HG03095 (cell line): ENCODE measurements around the gene KRT20.

Source experiments
- ATAC-seq: cut with Tn5 transposase; IDR thresholded peaks from one replicate; pipeline ENCODE4 v1.9.1; 2021; ENCODE audit warnings: moderate library complexity; ENCODE audit not compliant: unreplicated experiment

KRT20 gene

DNA sequence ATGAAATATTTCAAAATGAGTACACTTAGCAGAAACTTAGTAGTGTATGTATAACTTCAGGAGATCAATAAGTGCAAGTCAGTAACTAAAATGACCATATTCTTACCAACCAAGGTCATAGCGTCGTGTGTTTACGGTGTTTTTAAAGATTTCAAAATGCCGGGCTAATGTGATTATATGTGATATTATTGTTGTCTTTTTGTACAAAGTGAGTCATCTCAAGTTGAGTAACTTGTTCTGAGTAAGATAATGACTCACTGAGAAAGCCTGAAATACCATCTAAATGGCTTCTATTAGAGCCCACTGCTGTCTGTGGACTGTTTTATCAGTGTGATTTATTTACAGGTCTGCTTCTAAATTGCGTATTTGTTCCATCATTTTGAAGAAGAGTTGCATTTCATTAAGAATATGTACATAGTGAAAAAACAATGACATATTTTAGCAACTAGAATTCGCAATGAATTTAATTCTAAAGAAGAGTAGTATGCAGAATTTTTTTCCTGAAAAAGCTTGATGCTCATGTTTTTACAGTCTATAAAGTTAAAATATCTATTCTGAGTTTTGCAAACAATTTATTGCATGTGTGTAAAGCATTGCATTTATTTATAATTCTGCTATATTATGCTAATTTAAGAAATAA lies 30.7 kb downstream of the KRT20 start:
- ATAC-seq = no peak

DNA sequence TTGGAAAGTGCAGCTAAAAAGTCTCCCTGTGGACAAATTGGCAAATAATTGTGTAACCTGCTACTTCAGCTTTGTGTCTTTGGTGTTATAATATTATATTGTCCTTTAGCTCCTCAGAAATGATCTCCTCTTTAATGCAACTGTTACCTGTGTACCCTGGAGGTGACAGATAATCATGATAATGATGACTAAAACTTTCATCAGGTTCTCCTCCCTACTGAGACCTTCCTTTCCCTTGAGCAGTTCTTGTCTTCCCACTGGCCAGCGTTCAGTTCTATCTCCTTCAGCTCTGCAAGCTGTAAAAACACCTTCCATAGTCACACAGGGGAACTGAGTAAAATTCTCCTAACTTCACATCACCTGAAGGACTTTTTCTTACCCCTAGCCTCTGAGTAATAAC lies 32.7 kb downstream of the KRT20 start:
- ATAC-seq = no peak

DNA sequence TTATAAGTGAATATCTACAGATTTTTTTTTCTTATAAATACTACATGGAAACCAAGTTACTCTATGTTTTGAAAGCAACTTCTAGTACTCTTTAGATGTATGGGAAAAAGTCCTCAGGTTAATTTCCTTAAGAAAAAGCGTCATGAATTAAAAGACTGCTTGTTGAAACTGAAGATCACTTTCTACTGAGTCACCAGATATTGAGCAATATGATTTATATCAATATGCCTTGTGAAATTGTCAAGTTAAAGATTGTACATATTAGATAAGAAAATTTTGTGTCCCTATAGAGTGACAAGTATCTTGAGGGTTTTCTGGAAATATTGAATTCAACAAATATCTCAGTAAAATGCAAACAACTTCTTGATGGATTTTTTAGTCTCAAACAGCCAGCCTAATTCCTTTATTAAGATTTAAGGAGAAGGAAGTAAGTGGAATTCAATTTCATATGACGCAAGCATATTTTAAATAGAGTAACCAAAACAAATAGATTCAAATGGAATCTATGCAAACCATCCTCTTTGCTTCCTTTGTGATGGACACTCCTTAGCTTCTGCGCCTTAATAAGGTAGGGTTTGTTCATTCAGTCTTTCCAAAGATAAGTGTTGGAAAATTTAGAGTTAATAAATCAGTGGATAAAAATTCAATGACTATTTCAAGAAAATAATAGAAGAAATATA lies 34.6 kb downstream of the KRT20 start:
- ATAC-seq = no peak

DNA sequence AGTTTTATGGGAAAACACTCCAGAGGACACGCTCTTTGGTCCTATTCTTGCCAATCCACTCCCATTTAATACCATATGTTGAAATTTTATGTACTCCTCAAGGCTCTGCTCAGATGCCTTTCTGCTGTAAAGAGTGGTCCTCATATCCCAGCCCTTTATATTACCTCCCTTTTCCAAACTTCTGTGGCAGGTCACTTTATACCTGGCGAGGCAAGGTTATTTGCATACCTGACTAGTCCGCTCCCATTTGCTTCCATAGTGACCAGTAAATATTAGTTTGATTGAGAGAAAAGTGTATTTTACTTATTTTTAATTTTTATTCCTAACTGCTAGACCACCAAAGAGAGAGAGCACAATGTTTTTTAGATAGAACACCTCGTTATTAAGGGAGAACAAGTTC lies 35.3 kb downstream of the KRT20 start:
- ATAC-seq = no peak

DNA sequence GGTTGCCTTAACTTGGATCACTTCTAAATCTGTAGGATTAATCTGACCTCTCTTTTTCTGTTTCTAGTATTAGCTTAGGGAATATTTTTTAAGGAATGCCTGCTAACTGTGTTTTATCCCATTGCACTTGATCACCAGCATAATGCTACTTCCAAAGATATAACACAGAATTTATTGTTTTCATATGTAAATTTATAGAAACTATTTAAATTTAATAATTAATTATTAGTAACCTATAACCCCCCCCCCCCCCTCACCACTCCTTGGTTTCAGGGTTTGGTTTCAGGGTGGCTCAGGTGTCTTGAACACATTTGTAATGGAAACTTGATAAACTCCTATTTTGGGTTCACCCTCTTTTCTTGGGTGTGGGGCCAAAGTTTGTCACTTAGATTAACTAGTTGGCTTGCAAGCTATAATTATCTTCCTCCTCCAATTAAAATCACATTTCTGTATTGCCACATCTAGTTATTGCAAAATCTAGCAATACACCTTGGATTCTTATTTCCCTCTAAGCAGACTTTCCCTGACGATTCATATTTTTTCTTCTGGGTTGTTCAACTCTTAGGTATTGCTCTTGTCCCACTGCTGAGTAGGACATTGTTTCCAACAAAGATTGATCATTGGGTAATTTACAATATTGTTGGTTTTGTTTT lies 36.3 kb downstream of the KRT20 start:
- no peak for ATAC-seq

DNA sequence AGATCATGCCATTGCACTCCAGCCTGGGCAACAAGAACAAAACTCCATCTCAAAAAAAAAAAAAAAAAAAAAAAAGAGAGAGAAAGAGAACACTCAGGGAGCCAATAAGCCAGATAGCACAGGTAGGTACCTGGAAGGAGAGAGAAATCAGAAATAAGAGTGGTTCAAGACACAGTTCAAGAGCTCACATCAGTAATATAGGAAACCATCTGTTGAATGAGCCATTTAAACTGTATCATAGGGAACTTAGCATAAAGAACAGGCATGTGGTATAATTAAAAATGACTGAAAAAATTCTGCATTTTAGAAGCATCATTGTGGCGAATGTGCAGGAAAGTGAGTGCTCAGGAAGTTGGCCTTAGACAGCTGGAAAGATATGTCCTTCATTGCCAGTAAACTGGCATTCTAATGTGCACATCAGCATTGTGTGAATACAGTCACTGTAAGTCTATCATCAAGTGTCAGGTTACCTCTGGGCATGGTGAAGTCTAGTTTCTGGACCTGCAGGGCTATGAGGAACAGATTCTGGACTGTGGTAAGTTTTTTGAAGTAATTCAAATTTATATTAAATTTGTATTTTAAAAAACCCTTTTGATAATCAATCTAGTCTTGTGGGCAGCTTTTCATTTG lies 38.4 kb downstream of the KRT20 start:
- ATAC-seq = no peak

DNA sequence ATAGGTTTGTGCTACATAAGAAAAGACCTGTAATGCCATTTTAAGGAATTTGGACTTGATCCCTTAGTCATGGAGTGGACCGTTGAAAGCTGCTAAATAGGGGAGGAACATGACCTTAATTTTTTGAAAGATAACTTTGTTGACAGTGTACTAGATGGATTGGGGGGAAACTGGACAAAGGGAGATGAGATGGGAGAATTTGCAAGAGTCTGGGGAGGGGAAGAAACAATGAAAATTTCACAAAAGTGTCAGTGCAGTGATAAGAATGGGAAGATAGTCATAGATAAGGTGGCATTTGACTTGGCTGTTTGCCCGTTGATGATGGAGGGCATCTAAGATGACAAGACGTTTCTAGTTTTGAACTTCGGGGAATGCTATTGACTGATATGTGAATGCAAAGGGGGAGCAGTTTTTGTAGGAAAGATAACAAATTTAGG lies 40.4 kb downstream of the KRT20 start:
- ATAC-seq = no peak

DNA sequence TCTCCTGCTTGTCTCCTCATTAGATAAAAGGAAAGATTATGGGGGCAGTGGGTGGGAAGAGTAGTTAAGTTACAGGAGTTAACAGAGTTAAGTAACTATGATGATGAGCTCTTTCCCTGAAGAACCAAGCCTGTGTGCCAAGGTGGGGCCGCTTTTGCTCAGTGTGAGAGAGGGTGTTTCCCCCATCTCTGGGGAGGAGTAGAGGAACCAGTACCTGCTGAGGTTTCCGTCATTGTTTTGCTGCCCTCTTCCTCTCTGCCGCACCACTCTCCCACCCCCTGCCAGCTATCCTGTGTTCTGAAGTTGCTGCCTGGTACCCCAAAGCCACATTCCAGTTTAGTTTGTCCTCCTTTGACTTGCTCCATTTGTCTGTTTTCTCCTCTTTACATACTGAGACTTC lies 41.8 kb downstream of the KRT20 start:
- ATAC-seq = no peak

DNA sequence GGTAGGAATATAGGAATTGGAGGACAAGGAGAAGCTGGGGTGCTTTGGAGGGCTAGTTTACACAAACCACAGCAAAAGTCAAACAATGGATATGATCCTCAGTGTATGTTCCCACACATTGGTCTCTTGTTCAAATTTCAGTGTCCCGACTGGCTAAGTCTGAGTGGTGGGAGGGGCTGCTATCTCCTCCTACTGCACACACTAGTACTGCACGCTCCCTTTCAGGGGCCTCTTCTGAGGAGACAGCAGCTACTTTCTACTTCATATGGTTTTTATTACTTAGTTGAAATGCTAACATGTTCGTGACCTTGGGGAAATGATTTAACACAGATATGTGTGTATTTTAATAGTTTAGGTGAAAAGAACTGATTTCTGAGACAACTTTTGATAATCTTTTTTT lies 43.8 kb downstream of the KRT20 start:
- no peak for ATAC-seq

DNA sequence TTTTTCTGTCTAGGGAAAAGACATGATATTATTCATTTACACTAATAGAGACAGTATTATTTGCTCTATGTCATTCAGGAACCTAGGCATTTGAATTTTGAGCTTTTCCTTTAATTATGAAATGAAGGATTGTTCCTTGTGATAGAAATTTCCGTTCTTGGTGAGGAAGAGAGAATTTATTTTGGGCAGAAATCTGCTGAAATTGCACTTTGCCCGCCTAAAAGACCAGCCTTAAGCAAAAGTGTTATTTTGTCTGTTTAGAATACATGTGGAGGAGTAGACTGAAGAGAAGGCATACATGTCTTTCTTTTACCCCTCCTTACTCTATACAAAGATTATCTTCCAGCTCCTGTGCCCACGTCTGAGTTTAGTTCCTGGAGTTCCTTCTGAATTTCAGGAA lies 45.8 kb downstream of the KRT20 start:
- ATAC-seq = no peak

DNA sequence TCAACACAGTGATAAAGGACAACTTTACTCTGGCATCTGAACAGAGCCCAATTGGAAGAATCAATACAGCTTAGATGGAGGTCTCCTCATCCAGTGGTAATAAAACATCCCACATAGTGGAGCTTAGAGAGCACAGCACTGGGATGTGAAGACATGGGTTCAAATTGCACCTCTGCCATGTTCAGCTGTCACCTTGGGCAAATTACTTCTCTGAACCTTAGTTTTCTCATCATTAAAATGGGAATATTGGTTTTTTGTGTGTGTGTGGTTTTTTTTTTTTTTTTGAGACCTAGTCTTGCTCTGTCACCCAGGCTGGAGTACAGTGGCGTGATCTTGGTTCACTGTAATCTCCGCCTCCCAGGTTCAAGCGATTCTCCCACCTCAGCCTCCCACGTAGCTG lies 49.0 kb downstream of the KRT20 start:
- no peak for ATAC-seq

DNA sequence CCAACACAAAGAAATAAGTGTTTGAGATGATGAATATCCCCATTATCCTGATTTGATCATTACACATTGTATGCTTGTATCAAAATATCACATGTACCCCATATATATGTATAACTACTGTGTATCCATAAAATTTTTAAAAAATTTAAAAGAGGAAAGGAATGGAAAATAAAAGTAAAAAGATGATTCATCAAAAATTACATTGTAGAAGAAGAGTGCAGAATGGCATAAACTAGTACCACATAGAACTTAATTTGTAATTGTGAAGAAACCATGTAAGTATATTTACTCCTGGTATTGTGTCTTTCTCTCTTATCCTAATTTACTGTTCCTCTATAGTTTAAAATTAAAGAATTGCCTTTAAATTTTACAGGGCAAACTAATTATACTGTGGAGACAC lies 51.2 kb downstream of the KRT20 start:
- ATAC-seq = no peak

DNA sequence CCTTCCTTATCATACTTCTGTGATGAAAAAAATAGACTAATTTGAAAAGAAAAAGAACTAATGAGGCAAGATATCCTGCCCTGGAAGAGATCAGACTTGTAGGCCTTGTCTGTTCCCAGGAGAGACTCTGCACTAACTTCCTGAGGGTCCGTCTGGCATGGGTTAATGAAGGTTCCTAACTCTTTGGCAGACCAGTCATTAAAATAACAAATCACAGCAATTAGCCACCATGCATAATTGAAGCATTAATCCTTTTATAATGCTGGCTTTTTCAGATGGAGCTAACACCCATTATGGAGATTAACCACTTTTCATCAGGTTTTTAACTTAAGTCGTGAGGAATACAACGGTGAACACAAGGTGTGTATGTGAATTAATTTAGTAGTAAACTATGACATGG lies 52.2 kb downstream of the KRT20 start:
- no peak for ATAC-seq

DNA sequence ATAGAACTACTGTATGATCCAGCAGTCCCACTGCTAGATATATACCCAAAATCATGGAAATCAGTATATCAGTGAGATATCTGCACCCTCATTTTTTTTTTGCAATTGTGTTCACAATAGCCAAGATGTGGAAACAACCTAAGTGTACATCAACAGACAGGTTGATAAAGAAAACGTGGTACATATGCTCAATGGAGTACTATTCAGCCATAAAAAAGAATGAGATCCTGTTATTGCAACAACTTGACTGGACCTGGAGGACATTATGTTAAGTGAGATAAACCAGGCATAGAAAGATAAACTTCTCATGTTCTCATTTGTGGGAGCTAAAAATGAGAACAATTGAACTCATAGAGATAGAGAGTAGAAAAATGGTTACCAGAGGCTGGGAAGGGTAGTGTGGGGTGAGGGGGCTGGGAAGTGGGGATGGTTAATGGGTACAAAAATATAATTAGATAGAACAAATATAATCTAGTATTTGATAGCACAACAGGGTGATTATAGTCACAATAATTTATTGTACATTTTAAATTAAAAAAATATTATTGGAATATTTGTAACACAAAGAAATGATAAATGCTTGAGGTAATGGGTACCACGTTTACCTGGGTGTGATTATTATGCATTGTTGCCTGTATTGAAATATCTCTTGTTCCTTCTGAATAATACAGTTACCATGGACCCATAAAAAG lies 54.8 kb downstream of the KRT20 start:
- ATAC-seq = no peak

DNA sequence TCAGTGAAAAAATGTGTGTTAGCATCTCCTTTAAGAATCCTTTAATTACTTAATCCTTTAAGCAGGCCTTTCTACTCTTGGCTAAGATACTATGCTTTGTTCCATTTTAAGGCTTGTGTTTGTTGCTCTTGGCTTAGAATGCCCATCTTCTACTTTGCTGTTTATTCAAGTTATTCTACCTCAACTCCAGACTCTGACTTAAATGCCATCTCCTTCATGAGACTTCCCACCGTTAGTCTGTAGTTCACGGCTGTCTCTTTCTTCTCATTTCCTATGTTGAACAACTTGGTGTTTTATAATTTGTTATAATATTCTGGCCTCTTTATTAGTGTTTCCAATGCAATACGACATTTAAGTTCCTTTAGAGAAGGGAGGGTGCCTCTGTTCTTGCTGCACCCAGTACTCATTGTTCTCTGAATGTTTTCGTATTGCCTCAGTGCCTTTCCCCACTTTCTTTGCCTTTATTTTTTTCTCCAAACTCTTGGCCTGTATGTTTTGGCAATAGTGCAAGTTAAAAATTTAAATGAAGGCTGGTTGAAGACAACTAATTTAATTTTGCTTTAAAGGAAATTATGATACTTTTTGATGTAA lies 56.5 kb downstream of the KRT20 start:
- no peak for ATAC-seq

DNA sequence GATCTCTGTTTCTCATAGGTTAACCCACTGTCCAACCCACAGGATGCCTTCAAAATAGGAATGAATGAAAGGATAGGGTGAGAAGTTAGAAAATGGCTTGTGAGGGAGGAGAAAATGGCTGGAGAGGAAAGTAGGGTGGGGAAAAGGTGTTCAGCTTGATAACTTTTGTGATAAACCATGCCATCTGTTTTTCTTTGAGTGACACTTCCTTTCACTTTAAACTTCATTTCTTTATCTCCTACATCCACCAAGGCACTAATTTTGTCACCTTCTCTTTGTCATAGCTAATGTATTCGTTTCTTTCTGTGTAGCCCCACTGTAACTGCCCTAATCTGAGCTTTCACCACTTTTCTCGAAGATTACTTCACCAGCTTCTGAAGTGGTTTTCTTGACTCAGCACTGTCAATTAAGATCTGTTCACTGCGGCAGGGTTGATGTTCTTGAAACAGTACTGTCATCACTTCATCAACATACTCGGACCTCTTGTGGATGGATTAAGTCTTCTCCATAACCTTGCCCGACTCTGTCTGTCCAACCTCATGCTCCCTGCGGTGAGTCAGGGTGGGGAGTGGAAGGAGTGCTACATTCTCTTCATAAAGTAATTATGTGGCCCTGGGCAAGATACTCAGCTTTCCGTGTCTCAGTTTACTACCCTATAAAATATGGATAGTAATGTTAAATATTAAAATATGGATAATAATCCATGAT lies 57.1 kb downstream of the KRT20 start:
- ATAC-seq = no peak
